Adipocyte (in vitro differentiated cells): Measurements from ENCODE around the gene ARL17B.
"Not testable (repeated sequence)": the region's sequence is repeated elsewhere in the genome, so short reads cannot be mapped to it uniquely, and the experiment has no call there.

Source experiments
- DNase-seq: peaks from one replicate; pipeline ENCODE4 v3.0.0-alpha.2; 2015; ENCODE audit warnings: low read depth
- H3K27me3 ChIP-seq: replicated peaks from 2 replicates; pipeline ENCODE4 v1.7.0; 2013; ENCODE audit warnings: mild to moderate bottlenecking, low read length, moderate library complexity; ENCODE audit not compliant: control insufficient read depth, insufficient read depth
- H3K36me3 ChIP-seq: 2 replicates; pipeline ENCODE4 v1.7.0; 2013; ENCODE audit warnings: low read length, mild to moderate bottlenecking, moderate library complexity; ENCODE audit not compliant: control insufficient read depth, insufficient read depth, severe bottlenecking
- H3K4me1 ChIP-seq: 2 replicates; pipeline ENCODE4 v1.7.0; 2013; ENCODE audit warnings: mild to moderate bottlenecking, low read length, moderate library complexity; ENCODE audit not compliant: control insufficient read depth, insufficient read depth
- H3K4me3 ChIP-seq: 2 replicates; pipeline ENCODE4 v1.7.0; 2013; ENCODE audit warnings: mild to moderate bottlenecking, low read length, moderate library complexity
- H3K9ac ChIP-seq: 2 replicates; pipeline ENCODE4 v1.7.0; 2013; ENCODE audit warnings: mild to moderate bottlenecking, low read length, moderate library complexity
- H3K9me3 ChIP-seq: 2 replicates; pipeline ENCODE4 v1.7.0; 2013; ENCODE audit warnings: mild to moderate bottlenecking, low read length, moderate library complexity; ENCODE audit not compliant: control insufficient read depth

Gene ARL17B

GRCh38 chr17:46361755-46362154, at the start of gene ARL17B:
ARL17B (minus strand) TSS chr17:46361766; CDS start chr17:46358397, 3,369 bp downstream.
- not testable (repeated sequence) for DNase-seq, H3K4me3 ChIP-seq

GRCh38 chr17:46409864-46410263, 48.3 kb upstream of the ARL17B start:
- H3K27me3 ChIP-seq, H3K9me3 ChIP-seq, H3K36me3 ChIP-seq, H3K4me1 ChIP-seq, H3K4me3 ChIP-seq, H3K9ac ChIP-seq, DNase-seq: not testable (repeated sequence)

More at GRCh38 chr17:46361755-46362154, at the start of gene ARL17B:
- H3K27me3 ChIP-seq, H3K9me3 ChIP-seq, H3K4me1 ChIP-seq, H3K9ac ChIP-seq, H3K36me3 ChIP-seq: not testable (repeated sequence)

- H3K36me3 ChIP-seq, H3K9ac ChIP-seq, H3K27me3 ChIP-seq, H3K4me3 ChIP-seq, H3K9me3 ChIP-seq, DNase-seq, H3K4me1 ChIP-seq: not testable (repeated sequence)
Measured at GRCh38 chr17:46407155-46407554, 45.6 kb upstream of the ARL17B start.

- H3K4me1 ChIP-seq, DNase-seq, H3K36me3 ChIP-seq, H3K9ac ChIP-seq, H3K4me3 ChIP-seq, H3K27me3 ChIP-seq, H3K9me3 ChIP-seq: not testable (repeated sequence)
Measured at GRCh38 chr17:46401033-46401787, 39.6 kb upstream of the ARL17B start.

DNA sequence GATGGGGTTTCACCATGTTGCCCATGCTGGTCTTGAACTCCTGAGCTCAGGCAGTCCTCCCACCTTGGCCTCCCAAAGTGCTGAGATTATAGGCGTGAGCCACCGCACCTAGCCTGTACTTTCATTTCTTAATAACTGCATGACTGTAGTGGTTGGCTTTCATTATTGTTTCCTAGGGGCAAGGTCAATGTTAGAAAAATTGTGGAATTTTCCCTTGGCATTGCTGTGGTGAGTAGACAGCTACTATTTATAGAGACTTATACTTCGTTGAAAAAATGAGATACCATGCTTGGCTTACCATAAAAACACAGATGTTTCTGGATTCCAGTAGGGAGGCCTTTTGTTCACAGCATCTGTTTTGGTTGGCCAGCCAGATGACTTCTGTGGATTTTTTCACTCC, 39.0 kb upstream of the ARL17B start:
- H3K27me3 ChIP-seq, H3K9me3 ChIP-seq, H3K36me3 ChIP-seq, H3K4me1 ChIP-seq, H3K9ac ChIP-seq, DNase-seq, H3K4me3 ChIP-seq: not testable (repeated sequence)

DNA sequence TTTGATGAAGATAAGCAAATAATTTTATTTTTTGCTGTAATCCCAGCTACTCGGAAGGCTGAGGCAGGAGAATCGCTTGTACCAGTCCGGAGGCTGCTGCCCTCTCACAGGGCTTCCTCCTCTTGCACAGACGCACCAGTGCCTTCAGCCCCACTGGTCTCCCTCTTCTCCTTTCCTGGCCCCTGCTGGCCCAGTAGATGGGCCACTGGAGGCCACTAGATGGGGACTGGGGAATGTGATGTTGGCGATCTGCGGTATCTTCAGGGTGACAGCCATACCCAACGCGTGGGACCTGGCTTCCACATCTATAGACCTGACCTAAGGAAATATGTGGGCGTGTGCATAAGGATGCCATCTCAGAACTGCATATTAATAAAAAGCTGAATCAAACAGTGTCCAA, 38.4 kb upstream of the ARL17B start:
- H3K4me3 ChIP-seq, DNase-seq, H3K36me3 ChIP-seq, H3K4me1 ChIP-seq, H3K27me3 ChIP-seq, H3K9ac ChIP-seq, H3K9me3 ChIP-seq: not testable (repeated sequence)

DNA sequence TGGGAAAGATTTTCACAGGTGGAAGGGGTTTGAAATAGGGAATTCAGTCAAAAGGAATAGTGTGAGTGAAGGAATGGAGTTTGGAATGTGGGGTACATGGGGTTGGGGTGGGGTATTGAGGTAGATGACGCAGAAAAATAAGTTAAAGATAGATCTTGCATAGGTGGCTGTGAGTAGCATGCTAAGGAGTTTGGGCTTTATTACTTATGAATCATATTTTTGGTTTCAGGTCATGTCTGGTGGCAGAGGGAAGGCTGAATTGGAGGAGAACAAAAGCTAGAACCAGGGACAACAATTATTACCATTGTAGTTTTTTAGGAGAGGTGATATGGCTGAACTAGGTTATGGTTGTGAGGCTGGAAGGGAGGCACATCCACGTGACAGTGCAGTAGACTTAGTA, 34.7 kb upstream of the ARL17B start:
- H3K9me3 ChIP-seq, H3K9ac ChIP-seq, H3K27me3 ChIP-seq, H3K4me3 ChIP-seq, DNase-seq, H3K4me1 ChIP-seq, H3K36me3 ChIP-seq: not testable (repeated sequence)

- H3K9me3 ChIP-seq, H3K36me3 ChIP-seq, H3K9ac ChIP-seq, H3K4me1 ChIP-seq, H3K27me3 ChIP-seq, DNase-seq, H3K4me3 ChIP-seq: not testable (repeated sequence)
Measured at GRCh38 chr17:46393702-46394101, 32.1 kb upstream of the ARL17B start.

- H3K36me3 ChIP-seq, H3K4me3 ChIP-seq, H3K9ac ChIP-seq, H3K27me3 ChIP-seq, DNase-seq, H3K4me1 ChIP-seq, H3K9me3 ChIP-seq: not testable (repeated sequence)
Measured at GRCh38 chr17:46385491-46385890, 23.9 kb upstream of the ARL17B start.

- not testable (repeated sequence) for H3K27me3 ChIP-seq, DNase-seq, H3K4me3 ChIP-seq, H3K36me3 ChIP-seq, H3K9me3 ChIP-seq, H3K9ac ChIP-seq, H3K4me1 ChIP-seq
Measured at GRCh38 chr17:46383118-46383517, 21.6 kb upstream of the ARL17B start.

GRCh38 chr17:46373418-46373817, 11.9 kb upstream of the ARL17B start:
- H3K36me3 ChIP-seq, H3K9ac ChIP-seq, H3K4me3 ChIP-seq, H3K27me3 ChIP-seq, H3K9me3 ChIP-seq, DNase-seq, H3K4me1 ChIP-seq: not testable (repeated sequence)
